DMS114 treated with DMSO at 0.1 percent for 48 hours (cell line): ENCODE data around the gene GALNT9.

Experiments used
- DNase-seq: peaks from one replicate; lab custom pipeline; 2025; ENCODE audit not compliant: unreplicated experiment; lab: John Stamatoyannopoulos, UW

Gene GALNT9

GRCh38 chr12:132344601-132345000 lies 15.2 kb upstream of the GALNT9 start:
- no peak for DNase-seq

- DNase-seq = no peak
These were observed 14.8 kb upstream of the GALNT9 start for GRCh38 chr12:132344181-132344580.

GRCh38 chr12:132343294-132344004 lies 14.1 kb upstream of the GALNT9 start:
- DNase-seq = no peak

GRCh38 chr12:132342251-132343227 lies 13.2 kb upstream of the GALNT9 start:
- DNase-seq = no peak

- DNase-seq = no peak
These were observed 12.1 kb upstream of the GALNT9 start for GRCh38 chr12:132341318-132342050.

GRCh38 chr12:132340266-132341035 lies 11.1 kb upstream of the GALNT9 start:
- DNase-seq = no peak

GRCh38 chr12:132339856-132340255 lies 10.5 kb upstream of the GALNT9 start:
- DNase-seq = no peak

GRCh38 chr12:132338781-132339180 lies 9.4 kb upstream of the GALNT9 start:
- no peak for DNase-seq

GRCh38 chr12:132338311-132338710 lies 8.9 kb upstream of the GALNT9 start:
- no peak for DNase-seq

GRCh38 chr12:132337557-132337956 lies 8.2 kb upstream of the GALNT9 start:
- no peak for DNase-seq

GRCh38 chr12:132336451-132337413 lies 7.3 kb upstream of the GALNT9 start:
- DNase-seq = no peak

- DNase-seq = no peak
These were observed 5.9 kb upstream of the GALNT9 start for GRCh38 chr12:132335179-132335756.

- no peak for DNase-seq
These were observed 4.4 kb upstream of the GALNT9 start for GRCh38 chr12:132333766-132334165.

GRCh38 chr12:132333273-132333672 lies 3.9 kb upstream of the GALNT9 start:
- DNase-seq = no peak

- DNase-seq = no peak
These were observed 1.1 kb upstream of the GALNT9 start for GRCh38 chr12:132330549-132330881.

GRCh38 chr12:132329720-132330548 lies 545 bp upstream of the GALNT9 start:
- no peak for DNase-seq

- DNase-seq = no peak
These were observed 933 bp downstream of the GALNT9 start for GRCh38 chr12:132328282-132329029.
